Adrenal gland (tissue), 12 donors: ENCODE measurements around the gene ADK. TPM values are rescaled to one million over a fixed set of nuclear protein-coding genes. Genes with fewer than 3 reads are reported as not detected.

ENCODE experiments used
- DNase-seq, 7 donors: peaks; one replicate each; pipeline ENCODE4 v3.0.0-alpha.2; 2019 to 2020
- H3K27ac ChIP-seq, 5 donors: fragments of 200-600 bp; sonication (generic) in 4 of 5; 1 replicate in 3 of 5; 2 replicates in 2 of 5; pipeline versions ENCODE4 v1.5.1 to v1.8.0; 2016 to 2020; ENCODE audit warnings: mild to moderate bottlenecking in 1 of 5
- H3K27me3 ChIP-seq: fragments of 200-600 bp; 2 replicates; pipeline ENCODE4 v1.8.0; 2021
- H3K36me3 ChIP-seq, 2 donors: fragments of 200-600 bp; replicated peaks in 1 of 2; 1 replicate in 1 of 2; 2 replicates in 1 of 2; pipeline versions ENCODE4 v1.5.1 to v1.8.0; 2018 to 2022
- H3K4me1 ChIP-seq, 2 donors: fragments of 200-600 bp; replicated peaks in 1 of 2; 1 replicate in 1 of 2; 2 replicates in 1 of 2; pipeline versions ENCODE4 v1.5.1 to v1.8.0; 2018 to 2021
- H3K4me3 ChIP-seq, 4 donors: fragments of 200-600 bp; sonication (generic) in 3 of 4; one replicate each; pipeline ENCODE4 v1.5.1; 2016 to 2018
- H3K9me3 ChIP-seq, 3 donors: fragments of 200-600 bp; sonication (generic) in 1 of 3; replicated peaks in 1 of 3; 1 replicate in 2 of 3; 2 replicates in 1 of 3; pipeline versions ENCODE4 v1.5.1 to v1.8.0; 2016 to 2021
- POLR2A ChIP-seq, 2 donors: fragments of 450-650 bp; IDR thresholded peaks; one replicate each; pipeline ENCODE4 v1.6.1; 2017; ENCODE audit warnings: antibody characterized with exemption in 2 of 2, mild to moderate bottlenecking in 2 of 2, moderate library complexity in 1 of 2
- WGBS, 4 donors: extraction: QIAGEN DNeasy Blood & Tissue Kit in 2 of 4; methylation state at CpG; one replicate each; pipeline versions ENCODE4 v1.1.5 to v1.1.7; 2013 to 2017; 5-methylcytosine and 5-hydroxymethylcytosine counted together
- intact Hi-C, 2 donors: fragments of 100-400 bp; cut with DNase I; formaldehyde crosslinking; loops; one replicate each; pipeline versions ENCODE4 v1.14.1 to v1.15.0; 2022 to 2023
- polyA plus RNA-seq, 3 donors: library from polyadenylated mRNA; stranded (reverse); fragments of 200-250 nt in 2 of 3; fragments of 350-450 nt in 1 of 3; fragmentation: Illumina TruSeq in 1 of 3; extraction: RNeasy Lipid Tissue Mini Kit (QIAGEN cat#74804) in 1 of 3; gene quantifications; one replicate each; pipeline ENCODE4 v1.2.3, GENCODE V29; 2013 to 2014
- small RNA-seq, 2 donors: library from RNA; depleted of rRNA; stranded (forward); fragments of <200 nt; gene quantifications; one replicate each; pipeline ENCODE3, GENCODE V24; 2016
- total RNA-seq, 9 donors: library from RNA; depleted of rRNA in 4 of 9; stranded (reverse); fragments of >200 nt in 4 of 9; fragments of 120-200 nt in 1 of 9; fragmentation: NEBNext Ultra II Directional in 1 of 9; extraction: Animal tissue kit (Norgen Biotek cat#: 25700) in 1 of 9; gene quantifications; one replicate each; pipeline versions ENCODE4 v1.1.0 to v1.2.4, GENCODE V29; 2013 to 2023
- TF ChIP-seq, protein P1 (sequence below), 6 experiments: fragments of 450-650 bp in 4 of 6; fragments of 200-600 bp in 2 of 6; sonication (generic) in 1 of 6; IDR thresholded peaks; 1 replicate in 5 of 6; 2 replicates in 1 of 6; pipeline versions ENCODE4 v1.5.1 to v1.8.0; 2016 to 2021; ENCODE audit warnings: antibody characterized with exemption in 6 of 6, mild to moderate bottlenecking in 2 of 6, moderate library complexity in 1 of 6
- donor health status: healthy with polysubstance abuse.
- donor health status: Bipolar disorder and iron deficiency.
- donor health status: DM: yes; HTN: yes; CAD: no.
- donor health status: DM: no; HTN: no; CAD: no.
- donor health status: DM: no; HTN: no; CAD: no.
- donor health status: DM: yes; HTN: yes; CAD: no.

ADK gene
- total and polyA plus RNA-seq, 12 donors, result 8.2 to 45.5 (median 22.2) TPM

DNA sequence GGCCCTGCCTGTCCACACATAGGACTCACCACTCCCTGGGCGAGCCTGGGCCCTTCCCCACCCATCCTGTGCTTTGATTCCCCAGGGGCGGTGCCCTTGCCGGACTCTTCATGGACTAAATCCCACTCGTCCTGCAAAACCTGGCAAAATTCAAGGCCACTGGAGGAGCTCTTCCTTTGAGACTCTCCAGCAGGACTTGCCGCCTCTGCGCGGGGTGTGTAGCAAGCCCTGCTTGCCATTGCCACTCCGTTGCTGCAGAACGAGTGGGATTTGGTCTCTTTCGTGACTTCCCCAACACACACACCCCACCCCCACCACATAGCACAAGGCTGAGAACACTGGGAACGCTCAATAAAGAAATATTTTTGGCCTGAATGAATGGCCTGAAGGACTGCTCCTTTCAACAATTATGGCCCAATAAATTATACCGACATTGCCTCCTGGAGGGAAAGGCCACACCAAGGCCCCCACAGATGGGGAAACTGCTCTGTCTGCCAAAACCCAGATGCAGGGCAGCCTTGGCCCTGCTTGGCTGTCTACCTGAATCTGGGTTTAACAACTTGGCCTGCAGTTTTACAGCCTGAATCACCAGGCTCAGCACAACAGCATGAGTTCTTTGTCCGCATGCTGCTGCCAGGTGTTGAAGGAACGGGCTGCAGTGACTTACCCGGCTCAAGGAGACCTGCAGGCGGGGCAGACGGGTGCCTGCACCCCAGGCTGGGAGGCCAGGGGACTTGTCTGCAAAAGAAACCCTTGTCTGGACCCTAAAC lies 602.6 kb downstream of the ADK start:
- Histone ChIP-seq H3K9me3 (no peaks in the 10 kb centered on the region), H3K27me3 (no peaks in the 10 kb centered on the region), H3K27ac (peak overlapping the region in 1 of 5 donors; percentile 25), H3K4me1 (peaks cover 0 to 7% of the 10 kb centered on the region in 2 donors), H3K4me3 (no peak overlapping the region), H3K36me3 (no peaks in the 10 kb centered on the region)
- WGBS, 4 donors, result 39 to 48% (median 46%) methylated on average over 11 to 17 of the region's 17 CpGs
- TF ChIP-seq, protein P1, sequence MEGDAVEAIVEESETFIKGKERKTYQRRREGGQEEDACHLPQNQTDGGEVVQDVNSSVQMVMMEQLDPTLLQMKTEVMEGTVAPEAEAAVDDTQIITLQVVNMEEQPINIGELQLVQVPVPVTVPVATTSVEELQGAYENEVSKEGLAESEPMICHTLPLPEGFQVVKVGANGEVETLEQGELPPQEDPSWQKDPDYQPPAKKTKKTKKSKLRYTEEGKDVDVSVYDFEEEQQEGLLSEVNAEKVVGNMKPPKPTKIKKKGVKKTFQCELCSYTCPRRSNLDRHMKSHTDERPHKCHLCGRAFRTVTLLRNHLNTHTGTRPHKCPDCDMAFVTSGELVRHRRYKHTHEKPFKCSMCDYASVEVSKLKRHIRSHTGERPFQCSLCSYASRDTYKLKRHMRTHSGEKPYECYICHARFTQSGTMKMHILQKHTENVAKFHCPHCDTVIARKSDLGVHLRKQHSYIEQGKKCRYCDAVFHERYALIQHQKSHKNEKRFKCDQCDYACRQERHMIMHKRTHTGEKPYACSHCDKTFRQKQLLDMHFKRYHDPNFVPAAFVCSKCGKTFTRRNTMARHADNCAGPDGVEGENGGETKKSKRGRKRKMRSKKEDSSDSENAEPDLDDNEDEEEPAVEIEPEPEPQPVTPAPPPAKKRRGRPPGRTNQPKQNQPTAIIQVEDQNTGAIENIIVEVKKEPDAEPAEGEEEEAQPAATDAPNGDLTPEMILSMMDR (IDR thresholded peaks at IDR 0.05), result no peak
- no peak for TF ChIP-seq POLR2A (IDR thresholded peaks at IDR 0.05)
- peak; percentile 39 to 80 (median 51) for DNase-seq
- intact Hi-C loops, result no loop called here

DNA sequence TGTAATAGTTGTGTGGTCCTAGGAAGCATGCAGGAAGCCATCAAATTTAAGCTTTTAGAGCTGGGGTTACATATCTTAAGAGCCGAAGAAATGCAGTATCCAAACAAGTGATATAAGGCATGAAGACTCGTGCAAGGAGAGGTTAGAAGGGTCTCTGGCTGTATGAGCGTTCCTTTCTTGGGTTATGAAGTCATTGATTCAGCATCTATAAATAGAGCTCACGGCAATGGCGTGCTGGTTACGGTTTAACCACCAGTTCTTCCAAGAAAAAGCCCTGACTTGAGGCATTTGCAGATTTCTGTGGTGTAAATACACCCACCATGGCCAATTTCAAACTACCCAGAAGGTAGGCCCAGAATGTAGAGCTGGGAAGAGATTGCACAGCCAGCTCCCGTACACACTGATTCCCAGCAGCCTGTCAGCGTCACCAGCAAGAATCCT lies 603.4 kb downstream of the ADK start:
- TF ChIP-seq, protein P1 (IDR thresholded peaks at IDR 0.05), result no peak
- TF ChIP-seq POLR2A (IDR thresholded peaks at IDR 0.05), result no peak
- peaks cover 0 to 7% of the 10 kb centered on the region in 2 donors for H3K4me1 ChIP-seq
- intact Hi-C loops, result no loop called here
- H3K27ac ChIP-seq, result no peak overlapping the region
- no peaks in the 10 kb centered on the region for H3K36me3 ChIP-seq
- H3K27me3 ChIP-seq, result no peaks in the 10 kb centered on the region
- WGBS, 4 donors, result 80 to 90% (median 86%) methylated on average over 8 of the region's 8 CpGs
- DNase-seq, result no peak
- H3K4me3 ChIP-seq, result no peak overlapping the region
- H3K9me3 ChIP-seq, result no peaks in the 10 kb centered on the region

DNA sequence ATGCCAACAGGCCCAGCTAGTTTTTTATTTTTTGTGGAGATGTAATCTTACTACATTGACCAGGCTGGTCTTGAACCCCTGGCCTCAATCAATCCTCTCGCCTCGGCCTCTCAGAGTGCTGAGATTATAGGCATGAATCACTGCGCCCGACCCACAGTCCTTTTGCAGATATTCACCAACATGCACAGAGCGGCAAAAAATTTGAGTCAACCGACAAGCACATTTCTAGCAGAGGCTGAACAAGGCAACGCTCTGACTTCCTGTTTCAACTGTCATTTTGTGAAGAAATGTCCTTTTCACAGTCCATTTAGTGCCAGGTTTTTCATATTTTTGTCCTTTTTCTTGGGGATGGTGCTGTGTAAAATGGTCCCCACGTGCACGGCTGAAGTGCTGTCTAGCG lies 604.3 kb downstream of the ADK start:
- H3K4me1 ChIP-seq, result peaks cover 0 to 7% of the 10 kb centered on the region in 2 donors
- DNase-seq, result no peak
- H3K9me3 ChIP-seq, result no peaks in the 10 kb centered on the region
- intact Hi-C loops, result no loop called here
- WGBS, 4 donors, result 83 to 92% (median 86%) methylated on average over 10 of the region's 10 CpGs
- no peak overlapping the region for H3K27ac ChIP-seq
- no peak overlapping the region for H3K4me3 ChIP-seq
- TF ChIP-seq, protein P1 (IDR thresholded peaks at IDR 0.05), result no peak
- TF ChIP-seq POLR2A (IDR thresholded peaks at IDR 0.05), result no peak
- no peaks in the 10 kb centered on the region for H3K27me3 ChIP-seq
- H3K36me3 ChIP-seq, result no peaks in the 10 kb centered on the region

Small RNA genes lying within 50 kb of the gene (small RNA-seq; reads per million reads assigned to genes)
- gene RF00019, result 0 reads per million in 2 donors
- 0 reads per million in 2 donors for gene TIMM9P1

Other genes with a start within 250 kb of the ADK start
- gene PLAU, start 240.1 kb upstream of the ADK start, total RNA-seq, result 10 to 100 TPM in 2 of 9 donors, 1 to 10 TPM in 6, under 1 TPM in 1; 0.94 to 10.6 (median 7.4) TPM
- gene PLAU, start 240.1 kb upstream of the ADK start, polyA plus RNA-seq, result 10 to 100 TPM in 1 of 3 donors, 1 to 10 TPM in 2; 2.6 to 19.4 (median 3.7) TPM
- gene VCL, start 153.1 kb upstream of the ADK start, total RNA-seq, result 10 to 100 TPM; 30.6 to 90.7 (median 47.4) TPM
- gene VCL, start 153.1 kb upstream of the ADK start, polyA plus RNA-seq, result 10 to 100 TPM; 14.3 to 36.4 (median 16.7) TPM
- gene AP3M1, start 393 bp upstream of the ADK start, total RNA-seq, result 10 to 100 TPM; 28.1 to 56.8 (median 39.3) TPM
- gene AP3M1, start 393 bp upstream of the ADK start, polyA plus RNA-seq, result 10 to 100 TPM in 1 of 3 donors, 1 to 10 TPM in 2; 6.1 to 79.7 (median 7.7) TPM